K562 (cell line): ENCODE measurements around the gene CTDSP1. TPM values are rescaled to one million over a fixed set of nuclear protein-coding genes. Genes with fewer than 3 reads are reported as not detected.

Experiments used
- ELF4 ChIP-seq: fragments of 450-650 bp; formaldehyde crosslinking; IDR thresholded peaks from 2 replicates; pipeline ENCODE4 v1.4.0; 2022; ENCODE audit warnings: missing genetic modification characterization
- ETV5 ChIP-seq: sonication (generic); formaldehyde crosslinking; IDR thresholded peaks from 2 replicates; pipeline ENCODE4 v1.4.0; 2020; ENCODE audit warnings: low read depth, mild to moderate bottlenecking, missing genetic modification reagents
- FOXA1 ChIP-seq: fragments of 450-650 bp; IDR thresholded peaks from 2 replicates; pipeline ENCODE4 v1.6.1; 2016; ENCODE audit warnings: mild to moderate bottlenecking, borderline replicate concordance
- HEY1 ChIP-seq: fragments of 250-450 bp; sonication (Bioruptor Pico); IDR thresholded peaks from 2 replicates; pipeline ENCODE4 v1.5.0; 2020; ENCODE audit warnings: mild to moderate bottlenecking, moderate library complexity, borderline replicate concordance
- JUN ChIP-seq, 2 experiments: sonication (generic) in 1 of 2; formaldehyde crosslinking in 1 of 2; IDR thresholded peaks; 2 replicates each; pipeline versions ENCODE4 v1.6.1 to v1.8.0; 2012 to 2022; ENCODE audit warnings: borderline replicate concordance in 2 of 2, mild to moderate bottlenecking in 2 of 2, improper control_type of control experiment in 1 of 2, low read depth in 1 of 2, low read length in 1 of 2, missing genetic modification reagents in 1 of 2
- KAT8 ChIP-seq: fragments of 450-650 bp; IDR thresholded peaks from 2 replicates; pipeline ENCODE4 v1.6.1; 2016; ENCODE audit warnings: low read depth, mild to moderate bottlenecking
- KLF10 ChIP-seq: fragments of 250-450 bp; sonication (Bioruptor Pico); IDR thresholded peaks from 2 replicates; pipeline ENCODE4 v1.6.1; 2021; ENCODE audit warnings: matching md5 sums
- MAFF ChIP-seq: IDR thresholded peaks from 2 replicates; pipeline ENCODE4 v1.6.1; 2012; ENCODE audit warnings: low read length, improper control_type of control experiment
- MCM2 ChIP-seq: fragments of 450-650 bp; IDR thresholded peaks from 2 replicates; pipeline ENCODE4 v1.6.1; 2017; ENCODE audit warnings: low read depth, mild to moderate bottlenecking
- MEIS2 ChIP-seq: fragments of 450-650 bp; IDR thresholded peaks from 2 replicates; pipeline ENCODE4 v1.6.1; 2014; ENCODE audit warnings: mild to moderate bottlenecking; ENCODE audit not compliant: partially characterized antibody
- NCOR1 ChIP-seq: fragments of 450-650 bp; IDR thresholded peaks from 2 replicates; pipeline ENCODE4 v1.6.1; 2016; ENCODE audit warnings: mild to moderate bottlenecking, moderate library complexity
- RBBP5 ChIP-seq: fragments of 200-600 bp; sonication (generic); IDR thresholded peaks from 2 replicates; pipeline ENCODE4 v1.6.1; 2012; ENCODE audit warnings: borderline replicate concordance, mild to moderate bottlenecking, low read length, control low read depth, inconsistent platforms; ENCODE audit not compliant: insufficient read depth, poor library complexity, severe bottlenecking
- RBFOX2 ChIP-seq: fragments of 200-400 bp; formaldehyde crosslinking; IDR thresholded peaks from 2 replicates; pipeline ENCODE4 v1.6.1; 2017; ENCODE audit warnings: low read depth, mild to moderate bottlenecking, low read length, moderate library complexity
- SRSF1 ChIP-seq: fragments of 200-400 bp; formaldehyde crosslinking; IDR thresholded peaks from 2 replicates; pipeline ENCODE4 v1.6.1; 2017; ENCODE audit warnings: mild to moderate bottlenecking, low read depth, low read length, moderate library complexity
- SUPT5H ChIP-seq: fragments of 450-650 bp; IDR thresholded peaks from 2 replicates; pipeline ENCODE4 v1.6.1; 2016
- TEAD2 ChIP-seq: fragments of 450-650 bp; IDR thresholded peaks from 2 replicates; pipeline ENCODE4 v1.6.1; 2016; ENCODE audit warnings: missing genetic modification characterization, control low read depth, missing compliant biosample characterization
- ZNF77 ChIP-seq: fragments of 250-450 bp; sonication (Bioruptor Pico); IDR thresholded peaks from 2 replicates; pipeline ENCODE4 v1.5.0; 2020
- ZNF778 ChIP-seq: fragments of 450-650 bp; formaldehyde crosslinking; IDR thresholded peaks from 2 replicates; pipeline ENCODE4 v1.4.0; 2020; ENCODE audit warnings: mild to moderate bottlenecking, moderate library complexity
- polyA plus RNA-seq, 8 experiments: library from polyadenylated mRNA; depleted of rRNA in 4 of 8; stranded (reverse) in 5 of 8; unstranded in 3 of 8; fragments of >200 nt; fragmentation: Nextera tagmentation in 2 of 8; fragmentation: Illumina TruSeq in 1 of 8; extraction: Ambion mirVana in 2 of 8; extraction: Trizol in 1 of 8; gene quantifications; 2 replicates each; pipeline versions ENCODE4 v1.2.1 to v1.2.3, GENCODE V29; 2011 to 2014; ENCODE audit warnings: inconsistent platforms in 1 of 8, missing spikeins in 1 of 8
- total RNA-seq, 7 experiments: library from RNA; depleted of rRNA in 6 of 7; stranded (reverse); fragments of >200 nt in 6 of 7; fragmentation: Illumina TruSeq in 2 of 7; extraction: Trizol in 2 of 7; gene quantifications; 2 replicates each; pipeline versions ENCODE4 v1.2.1 to v1.2.3, GENCODE V29; 2011 to 2021; ENCODE audit warnings: low replicate concordance in 1 of 7
- TF ChIP-seq, protein P1 (sequence below): fragments of 250-450 bp; sonication (Bioruptor Pico); IDR thresholded peaks from 2 replicates; pipeline ENCODE4 v1.9.0; 2021; ENCODE audit warnings: mild to moderate bottlenecking, inconsistent platforms
- TF ChIP-seq, protein P2 (sequence below): fragments of 200-400 bp; formaldehyde crosslinking; IDR thresholded peaks from 2 replicates; pipeline ENCODE4 v1.6.1; 2017; ENCODE audit warnings: mild to moderate bottlenecking, low read depth, low read length, moderate library complexity
- TF ChIP-seq, protein P3 (sequence below): IDR thresholded peaks from 3 replicates; pipeline ENCODE4 v1.6.1; 2011; ENCODE audit warnings: borderline replicate concordance, mild to moderate bottlenecking, moderate library complexity; ENCODE audit not compliant: insufficient read length; ENCODE audit errors: extremely low read depth

CTDSP1 gene
- total and polyA plus RNA-seq, 9 of the 15 experiments (the other 6 are each of a cell fraction or from before 2014, with no cell fraction given) = 2.4 to 74.8 (median 45.8) TPM

DNA sequence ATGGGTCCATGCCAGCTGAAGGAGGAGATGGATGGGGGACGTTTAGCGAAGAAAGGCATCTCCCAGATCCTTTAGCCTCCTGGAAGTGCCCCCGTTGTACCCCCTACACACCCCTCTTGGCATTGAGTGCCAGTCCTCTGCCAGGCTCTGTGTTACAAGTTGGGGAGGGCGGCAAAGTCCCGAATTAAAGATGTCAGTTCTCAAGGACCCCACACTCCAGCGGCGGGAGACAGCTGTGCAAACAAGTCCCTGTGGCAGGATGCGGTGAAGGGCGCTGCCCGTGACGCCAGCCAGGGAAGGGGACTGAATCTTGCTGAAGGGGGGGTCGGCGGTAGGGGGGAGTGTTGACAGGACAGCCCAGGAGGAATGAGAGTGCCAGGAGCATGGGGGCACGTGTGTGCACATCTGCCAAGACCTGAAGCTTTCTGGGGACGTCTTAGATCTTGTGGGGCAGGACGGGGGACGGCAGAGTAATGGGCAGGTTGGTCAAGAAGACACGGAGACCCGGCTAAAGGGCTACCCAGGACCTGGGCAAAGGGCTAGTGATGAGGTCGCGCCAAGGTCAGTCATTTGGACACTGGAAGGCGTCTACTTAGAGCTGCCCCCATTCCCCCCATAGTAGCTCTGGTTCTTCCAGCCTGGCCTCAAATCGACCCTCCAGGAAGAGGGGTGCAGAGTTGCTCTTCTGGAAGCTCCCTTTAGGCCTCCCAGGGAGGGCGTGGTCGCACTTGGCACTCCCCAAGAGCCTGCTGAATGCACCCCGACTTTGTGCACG lies 2.8 kb upstream of the CTDSP1 start (continued):
- TF ChIP-seq, protein P1, sequence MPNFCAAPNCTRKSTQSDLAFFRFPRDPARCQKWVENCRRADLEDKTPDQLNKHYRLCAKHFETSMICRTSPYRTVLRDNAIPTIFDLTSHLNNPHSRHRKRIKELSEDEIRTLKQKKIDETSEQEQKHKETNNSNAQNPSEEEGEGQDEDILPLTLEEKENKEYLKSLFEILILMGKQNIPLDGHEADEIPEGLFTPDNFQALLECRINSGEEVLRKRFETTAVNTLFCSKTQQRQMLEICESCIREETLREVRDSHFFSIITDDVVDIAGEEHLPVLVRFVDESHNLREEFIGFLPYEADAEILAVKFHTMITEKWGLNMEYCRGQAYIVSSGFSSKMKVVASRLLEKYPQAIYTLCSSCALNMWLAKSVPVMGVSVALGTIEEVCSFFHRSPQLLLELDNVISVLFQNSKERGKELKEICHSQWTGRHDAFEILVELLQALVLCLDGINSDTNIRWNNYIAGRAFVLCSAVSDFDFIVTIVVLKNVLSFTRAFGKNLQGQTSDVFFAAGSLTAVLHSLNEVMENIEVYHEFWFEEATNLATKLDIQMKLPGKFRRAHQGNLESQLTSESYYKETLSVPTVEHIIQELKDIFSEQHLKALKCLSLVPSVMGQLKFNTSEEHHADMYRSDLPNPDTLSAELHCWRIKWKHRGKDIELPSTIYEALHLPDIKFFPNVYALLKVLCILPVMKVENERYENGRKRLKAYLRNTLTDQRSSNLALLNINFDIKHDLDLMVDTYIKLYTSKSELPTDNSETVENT (CRISPR knock-in tag) = no peak
- no peak for TF ChIP-seq ETV5 (CRISPR knock-in tag)
- TF ChIP-seq ZNF778 (CRISPR knock-in tag) = no peak
- TF ChIP-seq MCM2 = no peak
- no peak for TF ChIP-seq FOXA1
- peak; percentile 26; the same call in 1 of the 2 replicates for TF ChIP-seq NCOR1
- no peak for TF ChIP-seq HEY1 (CRISPR knock-in tag)
- no peak for TF ChIP-seq RBBP5
- TF ChIP-seq SUPT5H = no peak
- no peak for TF ChIP-seq KLF10 (CRISPR knock-in tag)
- no peak for TF ChIP-seq ZNF77 (CRISPR knock-in tag)
- no peak for TF ChIP-seq SRSF1
- TF ChIP-seq RBFOX2 = 0 out of 2 replicates have a peak, but pooled peaks have one; percentile 33
- no peak for TF ChIP-seq KAT8
- TF ChIP-seq ELF4 (CRISPR knock-in tag) = no peak
- TF ChIP-seq, protein P2, sequence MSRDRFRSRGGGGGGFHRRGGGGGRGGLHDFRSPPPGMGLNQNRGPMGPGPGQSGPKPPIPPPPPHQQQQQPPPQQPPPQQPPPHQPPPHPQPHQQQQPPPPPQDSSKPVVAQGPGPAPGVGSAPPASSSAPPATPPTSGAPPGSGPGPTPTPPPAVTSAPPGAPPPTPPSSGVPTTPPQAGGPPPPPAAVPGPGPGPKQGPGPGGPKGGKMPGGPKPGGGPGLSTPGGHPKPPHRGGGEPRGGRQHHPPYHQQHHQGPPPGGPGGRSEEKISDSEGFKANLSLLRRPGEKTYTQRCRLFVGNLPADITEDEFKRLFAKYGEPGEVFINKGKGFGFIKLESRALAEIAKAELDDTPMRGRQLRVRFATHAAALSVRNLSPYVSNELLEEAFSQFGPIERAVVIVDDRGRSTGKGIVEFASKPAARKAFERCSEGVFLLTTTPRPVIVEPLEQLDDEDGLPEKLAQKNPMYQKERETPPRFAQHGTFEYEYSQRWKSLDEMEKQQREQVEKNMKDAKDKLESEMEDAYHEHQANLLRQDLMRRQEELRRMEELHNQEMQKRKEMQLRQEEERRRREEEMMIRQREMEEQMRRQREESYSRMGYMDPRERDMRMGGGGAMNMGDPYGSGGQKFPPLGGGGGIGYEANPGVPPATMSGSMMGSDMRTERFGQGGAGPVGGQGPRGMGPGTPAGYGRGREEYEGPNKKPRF = no peak
- TF ChIP-seq, protein P3, sequence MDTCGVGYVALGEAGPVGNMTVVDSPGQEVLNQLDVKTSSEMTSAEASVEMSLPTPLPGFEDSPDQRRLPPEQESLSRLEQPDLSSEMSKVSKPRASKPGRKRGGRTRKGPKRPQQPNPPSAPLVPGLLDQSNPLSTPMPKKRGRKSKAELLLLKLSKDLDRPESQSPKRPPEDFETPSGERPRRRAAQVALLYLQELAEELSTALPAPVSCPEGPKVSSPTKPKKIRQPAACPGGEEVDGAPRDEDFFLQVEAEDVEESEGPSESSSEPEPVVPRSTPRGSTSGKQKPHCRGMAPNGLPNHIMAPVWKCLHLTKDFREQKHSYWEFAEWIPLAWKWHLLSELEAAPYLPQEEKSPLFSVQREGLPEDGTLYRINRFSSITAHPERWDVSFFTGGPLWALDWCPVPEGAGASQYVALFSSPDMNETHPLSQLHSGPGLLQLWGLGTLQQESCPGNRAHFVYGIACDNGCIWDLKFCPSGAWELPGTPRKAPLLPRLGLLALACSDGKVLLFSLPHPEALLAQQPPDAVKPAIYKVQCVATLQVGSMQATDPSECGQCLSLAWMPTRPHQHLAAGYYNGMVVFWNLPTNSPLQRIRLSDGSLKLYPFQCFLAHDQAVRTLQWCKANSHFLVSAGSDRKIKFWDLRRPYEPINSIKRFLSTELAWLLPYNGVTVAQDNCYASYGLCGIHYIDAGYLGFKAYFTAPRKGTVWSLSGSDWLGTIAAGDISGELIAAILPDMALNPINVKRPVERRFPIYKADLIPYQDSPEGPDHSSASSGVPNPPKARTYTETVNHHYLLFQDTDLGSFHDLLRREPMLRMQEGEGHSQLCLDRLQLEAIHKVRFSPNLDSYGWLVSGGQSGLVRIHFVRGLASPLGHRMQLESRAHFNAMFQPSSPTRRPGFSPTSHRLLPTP = no peak
- no peak for TF ChIP-seq JUN (IDR thresholded peaks at IDR 0.05; ENCODE audit: borderline replicate concordance, low read depth, low read length)
- no peak for TF ChIP-seq JUN (CRISPR knock-in tag; IDR thresholded peaks at IDR 0.05; ENCODE audit: borderline replicate concordance)
- no peak for TF ChIP-seq MAFF
- peak; percentile 31 for TF ChIP-seq MEIS2
- TF ChIP-seq TEAD2 (tag) = no peak
